Ovary (tissue), 9 donors: Measurements from ENCODE around the gene FOXP1. TPM values are rescaled to one million over a fixed set of nuclear protein-coding genes. Genes with fewer than 3 reads are reported as not detected.
A peak's percentile ranks its signal among the peaks of the same experiment; 100 is the strongest.

Experiments used
- DNase-seq, 5 donors: peaks; one replicate each; pipeline ENCODE4 v3.0.0-alpha.2; 2019 to 2020
- H3K27ac ChIP-seq, 2 donors: fragments of 200-600 bp; one replicate each; pipeline versions ENCODE4 v1.5.1 to v1.8.0; 2019 to 2022
- H3K27me3 ChIP-seq: fragments of 200-600 bp; one replicate; pipeline ENCODE4 v1.8.0; 2022
- H3K36me3 ChIP-seq: fragments of 200-600 bp; sonication (generic); one replicate; pipeline ENCODE4 v1.5.1; 2019
- H3K4me1 ChIP-seq: one replicate; pipeline ENCODE4 v1.8.1; 2013; ENCODE audit warnings: mild to moderate bottlenecking, moderate library complexity; ENCODE audit not compliant: insufficient read depth
- H3K4me3 ChIP-seq: fragments of 200-600 bp; sonication (generic); one replicate; pipeline ENCODE4 v1.5.1; 2017
- H3K9me3 ChIP-seq, 2 donors: fragments of 200-600 bp in 1 of 2; sonication (generic) in 1 of 2; one replicate each; pipeline versions ENCODE4 v1.5.1 to v1.8.1; 2013 to 2019; ENCODE audit warnings: mild to moderate bottlenecking in 1 of 2, moderate library complexity in 1 of 2
- CTCF ChIP-seq, 3 donors: fragments of 450-650 bp in 2 of 3; fragments of 200-600 bp in 1 of 3; IDR thresholded peaks; one replicate each; pipeline versions ENCODE4 v1.5.1 to v1.8.0; 2016 to 2022; ENCODE audit warnings: antibody characterized with exemption in 3 of 3, mild to moderate bottlenecking in 1 of 3
- EP300 ChIP-seq: sonication (generic); formaldehyde crosslinking; IDR thresholded peaks from one replicate; pipeline ENCODE4 v1.6.1; 2017; ENCODE audit warnings: antibody characterized with exemption
- POLR2A ChIP-seq: fragments of 450-650 bp; IDR thresholded peaks from one replicate; pipeline ENCODE4 v1.6.1; 2017; ENCODE audit warnings: antibody characterized with exemption, mild to moderate bottlenecking, moderate library complexity
- WGBS, 3 donors: extraction: QIAGEN DNeasy Blood & Tissue Kit in 1 of 3; methylation state at CpG; one replicate each; pipeline versions ENCODE4 v1.1.5 to v1.1.7; 2013 to 2017; 5-methylcytosine and 5-hydroxymethylcytosine counted together
- intact Hi-C, 4 donors: fragments of 100-400 bp; cut with DNase I; formaldehyde crosslinking; loops; one replicate each; pipeline versions ENCODE4 v1.11.0 to v1.15.1; 2022 to 2023
- polyA plus RNA-seq, 2 donors: library from polyadenylated mRNA; stranded (reverse); fragments of 200-250 nt in 1 of 2; fragments of 350-450 nt in 1 of 2; fragmentation: Illumina TruSeq in 1 of 2; extraction: RNeasy Lipid Tissue Mini Kit (QIAGEN cat#74804) in 1 of 2; gene quantifications; one replicate each; pipeline ENCODE4 v1.2.3, GENCODE V29; 2013 to 2014
- total RNA-seq, 7 donors: library from RNA; depleted of rRNA in 2 of 7; stranded (reverse); fragments of >200 nt in 2 of 7; fragmentation: NEBNext Ultra II Directional in 3 of 7; extraction: Animal tissue kit (Norgen Biotek cat#: 25700) in 3 of 7; gene quantifications; one replicate each; pipeline versions ENCODE4 v1.1.0 to v1.2.4, GENCODE V29; 2016 to 2023
- donor health status: DM: no; HTN: no; CAD: no; lungs with moderate emphysema.
- donor health status: DM: no; HTN: no; CAD: no.
- donor health status: Bipolar disorder and iron deficiency.
- donor health status: DM: yes; HTN: yes; CAD: no.
- donor health status: DM: no; HTN: no; CAD: no.
- donor health status: DM: yes; HTN: yes; CAD: no.

The FOXP1 gene
- total and polyA plus RNA-seq, 9 donors = 31.7 to 126 (median 114) TPM

DNA sequence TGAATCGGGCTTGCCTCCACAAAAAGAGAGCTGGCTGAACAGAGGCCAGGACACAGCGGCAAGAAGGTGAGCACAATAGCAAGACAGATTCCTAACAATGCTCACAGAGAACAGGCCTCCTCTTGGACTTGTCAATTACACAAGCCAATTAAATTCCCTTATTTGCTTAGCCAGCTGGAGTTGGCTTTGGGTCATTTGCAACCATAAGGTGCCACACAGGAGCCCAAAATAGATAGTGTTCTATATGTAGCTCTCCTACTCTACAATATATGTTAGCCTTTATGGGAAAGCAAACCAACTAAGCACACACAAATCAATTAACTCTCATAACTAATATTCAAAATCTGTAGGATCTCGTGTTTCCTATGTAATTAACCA, 335.6 kb downstream of the FOXP1 start:
- TF ChIP-seq POLR2A = no peak
- no peak for TF ChIP-seq EP300
- TF ChIP-seq CTCF (IDR thresholded peaks at IDR 0.05) = no peak
- 97 to 100% (median 98%) methylated on average over 3 of the region's 3 CpGs for WGBS, 3 donors
- no peak for DNase-seq
- intact Hi-C loops = loop anchor here in 1 of 4 donors (10.0 kb wide), 1 partner anchor 337 kb away; the partner anchor contains the start of gene FOXP1
- Histone ChIP-seq H3K27ac (no peak overlapping the region), H3K4me3 (no peak overlapping the region), H3K36me3 (no peaks in the 10 kb centered on the region), H3K4me1 (peaks cover 8% of the 10 kb centered on the region), H3K27me3 (no peaks in the 10 kb centered on the region), H3K9me3 (no peaks in the 10 kb centered on the region)

- Histone ChIP-seq H3K9me3 (no peaks in the 10 kb centered on the region), H3K36me3 (no peaks in the 10 kb centered on the region), H3K4me1 (peaks cover 8% of the 10 kb centered on the region), H3K4me3 (no peak overlapping the region), H3K27ac (no peak overlapping the region), H3K27me3 (no peaks in the 10 kb centered on the region)
- intact Hi-C loops = loop anchor here in 1 of 4 donors (10.0 kb wide), 1 partner anchor 337 kb away; the partner anchor contains the start of gene FOXP1
- no peak for TF ChIP-seq CTCF (IDR thresholded peaks at IDR 0.05)
- no peak for TF ChIP-seq POLR2A
- TF ChIP-seq EP300 = no peak
- no peak for DNase-seq
- 88 to 91% (median 90%) methylated on average over 10 of the region's 10 CpGs for WGBS, 3 donors
Observed at GRCh38 chr3:71247221-71247957, 336.1 kb downstream of the FOXP1 start.

- no peaks in the 10 kb centered on the region for H3K27me3 ChIP-seq
- peaks cover 9% of the 10 kb centered on the region for H3K4me1 ChIP-seq
- intact Hi-C loops = loop anchor here in 1 of 4 donors (10.0 kb wide), 1 partner anchor 339 kb away; the partner anchor contains the start of gene FOXP1
- peak overlapping the region in 1 of 2 donors; percentile 43 for H3K27ac ChIP-seq
- no peak for TF ChIP-seq EP300
- no peak for TF ChIP-seq CTCF (IDR thresholded peaks at IDR 0.05)
- no peak for TF ChIP-seq POLR2A
- H3K36me3 ChIP-seq = no peaks in the 10 kb centered on the region
- 24 to 34% (median 27%) methylated on average over 19 of the region's 19 CpGs for WGBS, 3 donors
- no peaks in the 10 kb centered on the region for H3K9me3 ChIP-seq
- no peak overlapping the region for H3K4me3 ChIP-seq
- DNase-seq = peak in 4 of 5 donors; percentile 32 to 48 (median 36)
Observed at GRCh38 chr3:71245971-71246880, 337.3 kb downstream of the FOXP1 start.

- Histone ChIP-seq H3K9me3 (no peaks in the 10 kb centered on the region), H3K36me3 (no peaks in the 10 kb centered on the region), H3K4me3 (peak overlapping the region; percentile 31), H3K27me3 (no peaks in the 10 kb centered on the region), H3K27ac (peak overlapping the region in 1 of 2 donors; percentile 65), H3K4me1 (peaks cover 9% of the 10 kb centered on the region)
- WGBS, 3 donors = 6 to 9% (median 6%) methylated on average over 8 of the region's 8 CpGs
- no peak for TF ChIP-seq CTCF (IDR thresholded peaks at IDR 0.05)
- intact Hi-C loops = loop anchor here in 1 of 4 donors (10.0 kb wide), 1 partner anchor 340 kb away; the partner anchor contains the start of gene FOXP1
- peak; percentile 48 to 68 (median 53) for DNase-seq
Observed at GRCh38 chr3:71244826-71245488, 338.6 kb downstream of the FOXP1 start.
